Smooth muscle cell of the coronary artery (primary cell): ENCODE data around the gene ACTL6B. TPM values are rescaled to one million over a fixed set of nuclear protein-coding genes. Genes with fewer than 3 reads are reported as not detected.

Experiments
- total RNA-seq: library from RNA; depleted of rRNA; stranded (reverse); fragments of >200 nt; gene quantifications from 2 replicates; pipeline ENCODE4 v1.2.3, GENCODE V29; 2014; ENCODE audit warnings: low replicate concordance

The ACTL6B gene
- total RNA-seq, result not detected in 2 replicates

DNA sequence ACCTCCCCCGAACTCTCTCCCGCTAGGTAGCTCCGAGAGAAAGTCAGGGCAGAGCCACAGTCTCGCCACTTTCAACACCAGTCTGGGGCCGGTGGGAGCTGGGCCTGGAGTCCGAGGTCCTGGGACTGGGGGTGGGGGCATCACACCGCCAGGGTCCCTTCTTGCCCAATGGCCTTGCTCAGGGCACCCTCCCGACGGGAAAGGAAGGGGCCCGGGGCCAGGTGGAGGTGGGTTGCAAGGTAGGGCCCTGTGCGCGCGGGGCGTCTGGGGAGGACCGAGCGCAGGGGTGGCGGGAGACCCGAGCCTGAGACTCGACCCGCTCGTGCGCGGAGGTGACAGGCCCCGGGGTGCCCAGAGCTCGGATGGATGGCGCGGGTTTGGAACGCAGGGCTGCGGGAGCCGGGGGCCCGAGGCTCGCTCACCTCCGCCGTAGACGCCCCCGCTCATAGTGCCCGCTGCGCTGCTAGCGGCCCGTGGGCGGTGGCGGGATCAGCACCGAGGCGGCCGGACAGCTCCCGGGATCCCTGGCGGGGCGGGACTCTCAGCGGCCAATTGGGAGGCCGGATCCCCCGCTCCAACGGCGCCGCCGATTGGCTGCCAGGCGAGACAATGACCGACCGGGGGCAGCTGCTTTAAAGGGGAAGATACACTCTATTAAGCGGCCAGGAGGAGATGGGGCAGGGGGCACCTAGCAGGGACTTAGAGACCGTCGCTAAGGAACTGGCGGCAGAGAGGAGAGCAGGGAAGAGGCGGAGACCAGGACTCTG, at the start of gene ACTL6B:
ACTL6B (minus strand) TSS at position 541 of the 767 bp plus-strand sequence; CDS start at position 447, 94 bp downstream.

GRCh38 chr7:100694098-100694745, 38.0 kb upstream of the ACTL6B start, which contains the start of gene GIGYF1:
TSS of gene GIGYF1 (minus strand) at chr7:100694250. CDS start at chr7:100688238, 6,012 bp downstream.

GRCh38 chr7:100673302-100673941, 17.2 kb upstream of the ACTL6B start, which contains the start of gene GNB2:
TSS of gene GNB2 (plus strand) at chr7:100673740. CDS start at chr7:100676266, 2,526 bp downstream.

GRCh38 chr7:100641463-100641859, 14.8 kb downstream of the ACTL6B start, which contains the start of gene TFR2:
TSS of gene TFR2 (minus strand) at chr7:100641552. CDS start at chr7:100641509, 43 bp downstream.

GRCh38 chr7:100611983-100612729, 44.1 kb downstream of the ACTL6B start, which contains the start of gene MOSPD3:
TSS of gene MOSPD3 (plus strand) at chr7:100612540. CDS start at chr7:100612792, 252 bp downstream.

Other genes with a start within 250 kb of the ACTL6B start
- gene ZCWPW1, start 227.7 kb downstream of the ACTL6B start, total RNA-seq, result 0.94 and 1.2 TPM in 2 replicates
- 18.1 and 22.9 TPM in 2 replicates for gene MEPCE, start 226.6 kb downstream of the ACTL6B start, total RNA-seq
- 4.1 and 21.9 TPM in 2 replicates for gene PPP1R35, start 220.0 kb downstream of the ACTL6B start, total RNA-seq
- 0.38 and 0.70 TPM in 2 replicates for gene SPACDR, start 192.2 kb downstream of the ACTL6B start, total RNA-seq
- 5.3 and 15.7 TPM in 2 replicates for gene TSC22D4, start 177.2 kb downstream of the ACTL6B start, total RNA-seq
- 0.12 and 0.38 TPM in 2 replicates for gene NYAP1, start 172.5 kb downstream of the ACTL6B start, total RNA-seq
- gene AGFG2, start 117.2 kb downstream of the ACTL6B start, total RNA-seq, result 1.2 and 4.7 TPM in 2 replicates
- gene SAP25, start 82.5 kb downstream of the ACTL6B start, total RNA-seq, result 0.08 TPM in 1 of 2 replicates, not detected in the other
- 2.2 and 5.3 TPM in 2 replicates for gene LRCH4, start 70.3 kb downstream of the ACTL6B start, total RNA-seq
- gene FBXO24, start 70.1 kb downstream of the ACTL6B start, total RNA-seq, result 0.30 TPM in 1 of 2 replicates, not detected in the other
- gene PCOLCE, start 54.1 kb downstream of the ACTL6B start, total RNA-seq, result 46.9 and 69.1 TPM in 2 replicates
- 1.1 and 4.4 TPM in 2 replicates for gene MOSPD3, start 43.9 kb downstream of the ACTL6B start, total RNA-seq
- under 0.01 and 0.08 TPM in 2 replicates for gene TFR2, start 14.9 kb downstream of the ACTL6B start, total RNA-seq
- gene GNB2, start 17.3 kb upstream of the ACTL6B start, total RNA-seq, result 65.9 and 86.6 TPM in 2 replicates
- 7.0 and 23.6 TPM in 2 replicates for gene GIGYF1, start 37.8 kb upstream of the ACTL6B start, total RNA-seq
- 13.1 and 37.7 TPM in 2 replicates for gene POP7, start 49.7 kb upstream of the ACTL6B start, total RNA-seq
- gene EPO, start 64.0 kb upstream of the ACTL6B start, total RNA-seq, result not detected in 2 replicates
- not detected in 2 replicates for gene ZAN, start 77.1 kb upstream of the ACTL6B start, total RNA-seq
- 83.1 and 90.3 TPM in 2 replicates for gene EPHB4, start 171.1 kb upstream of the ACTL6B start, total RNA-seq
- 7.0 and 13.2 TPM in 2 replicates for gene SLC12A9, start 196.3 kb upstream of the ACTL6B start, total RNA-seq
- 70.6 and 75.7 TPM in 2 replicates for gene TRIP6, start 210.9 kb upstream of the ACTL6B start, total RNA-seq
- 33.9 and 40.3 TPM in 2 replicates for gene SRRT, start 218.7 kb upstream of the ACTL6B start, total RNA-seq
- 1.2 and 5.7 TPM in 2 replicates for gene UFSP1, start 233.3 kb upstream of the ACTL6B start, total RNA-seq
- 0.38 TPM in 1 of 2 replicates, not detected in the other for gene ACHE, start 239.4 kb upstream of the ACTL6B start, total RNA-seq